ENCODE measurements around the gene ACAD9.
A peak's percentile ranks its signal among the peaks of the same experiment; 100 is the strongest.
"Not testable (repeated sequence)": the region's sequence is repeated elsewhere in the genome, so short reads cannot be mapped to it uniquely, and the experiment has no call there.

The ACAD9 gene

DNA sequence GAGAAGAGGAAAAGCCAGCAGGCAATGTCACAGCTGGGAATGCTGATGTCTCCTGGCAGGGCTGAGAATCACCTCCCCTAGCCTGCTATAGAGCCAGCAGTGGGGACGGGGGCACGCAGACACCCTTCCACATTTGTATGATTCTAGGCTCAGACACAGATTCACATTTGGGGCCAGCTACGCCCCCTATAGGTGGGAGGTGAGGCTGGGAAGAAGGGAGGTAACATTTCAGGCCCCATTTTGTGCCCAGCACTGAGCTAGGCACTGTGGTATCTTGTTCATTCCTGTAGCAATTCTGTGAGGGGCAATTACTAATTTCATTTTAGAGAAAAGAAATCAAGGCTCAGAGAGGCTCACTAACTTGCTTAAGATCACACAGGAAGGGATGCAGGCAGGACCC is 15.9 kb upstream of the ACAD9 start:
- no peak for DNase-seq

DNA sequence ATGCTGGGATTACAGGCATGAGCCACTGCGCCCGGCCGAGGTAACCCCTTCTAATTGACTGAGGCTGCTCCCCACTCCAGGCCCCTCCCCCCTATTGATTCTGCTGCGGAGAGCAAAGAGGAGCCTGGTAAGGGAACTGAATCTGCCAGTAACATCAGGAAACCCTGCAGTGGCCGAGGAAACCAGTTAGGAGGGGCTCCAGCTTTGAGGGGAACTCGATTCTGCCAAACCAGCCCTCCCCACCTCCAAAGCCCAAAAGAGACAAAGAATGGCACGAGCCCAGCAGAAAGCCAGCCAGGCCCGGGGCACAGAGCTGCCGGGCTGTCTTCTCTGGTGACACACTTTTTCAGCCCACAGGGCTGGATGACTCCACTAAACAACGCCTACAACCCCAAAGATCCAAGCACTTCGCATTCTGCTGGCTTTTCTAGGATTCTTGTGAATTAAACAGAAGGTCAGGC is 15.0 kb upstream of the ACAD9 start:
- no peak for DNase-seq

DNA sequence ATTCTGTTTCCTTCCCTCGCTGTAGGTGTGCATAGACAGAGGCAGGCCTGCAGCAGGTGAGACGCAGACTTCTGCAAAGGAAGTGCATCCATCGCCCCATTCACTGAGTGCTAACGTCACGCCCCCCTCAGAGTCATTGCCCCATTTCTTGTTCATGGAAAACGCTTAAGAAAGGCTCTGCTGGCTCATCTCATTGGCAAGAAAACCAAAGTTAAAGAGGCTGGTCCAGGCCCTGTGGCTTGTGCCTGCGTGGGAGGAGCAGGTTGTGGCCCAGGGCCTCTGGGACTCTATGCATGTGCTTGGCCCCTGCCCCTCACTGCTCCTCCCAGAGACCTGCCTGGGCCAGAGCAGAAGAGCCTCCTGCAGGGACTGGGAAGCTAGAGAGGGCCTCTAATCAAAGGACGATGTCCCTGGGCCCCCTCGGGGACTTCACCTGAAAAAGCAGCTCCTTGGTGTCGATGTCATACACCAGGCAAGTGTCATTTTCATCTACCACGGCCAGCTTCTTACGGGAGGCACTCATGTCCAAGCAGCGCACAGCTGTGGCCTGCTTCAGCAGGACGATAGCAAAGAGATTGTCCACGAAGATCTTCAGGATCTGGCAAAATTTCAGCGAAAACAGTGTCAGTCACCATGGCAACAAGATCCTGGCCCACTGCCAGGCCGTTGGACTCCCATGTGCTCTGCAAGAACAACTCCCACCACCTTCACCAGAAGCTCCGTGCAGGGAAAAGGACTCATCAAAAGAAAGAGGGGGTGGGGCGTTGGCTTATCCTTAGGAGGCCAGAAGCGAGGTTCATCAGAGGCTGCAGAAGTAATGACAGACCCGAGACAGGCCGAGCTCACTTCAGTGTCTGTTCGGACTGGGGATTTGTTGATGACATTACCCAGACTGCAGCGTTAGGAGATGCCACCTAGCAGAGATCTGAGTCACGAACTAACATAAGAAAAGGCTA is 14.3 kb upstream of the ACAD9 start:
- DNase-seq: not testable (repeated sequence)

DNA sequence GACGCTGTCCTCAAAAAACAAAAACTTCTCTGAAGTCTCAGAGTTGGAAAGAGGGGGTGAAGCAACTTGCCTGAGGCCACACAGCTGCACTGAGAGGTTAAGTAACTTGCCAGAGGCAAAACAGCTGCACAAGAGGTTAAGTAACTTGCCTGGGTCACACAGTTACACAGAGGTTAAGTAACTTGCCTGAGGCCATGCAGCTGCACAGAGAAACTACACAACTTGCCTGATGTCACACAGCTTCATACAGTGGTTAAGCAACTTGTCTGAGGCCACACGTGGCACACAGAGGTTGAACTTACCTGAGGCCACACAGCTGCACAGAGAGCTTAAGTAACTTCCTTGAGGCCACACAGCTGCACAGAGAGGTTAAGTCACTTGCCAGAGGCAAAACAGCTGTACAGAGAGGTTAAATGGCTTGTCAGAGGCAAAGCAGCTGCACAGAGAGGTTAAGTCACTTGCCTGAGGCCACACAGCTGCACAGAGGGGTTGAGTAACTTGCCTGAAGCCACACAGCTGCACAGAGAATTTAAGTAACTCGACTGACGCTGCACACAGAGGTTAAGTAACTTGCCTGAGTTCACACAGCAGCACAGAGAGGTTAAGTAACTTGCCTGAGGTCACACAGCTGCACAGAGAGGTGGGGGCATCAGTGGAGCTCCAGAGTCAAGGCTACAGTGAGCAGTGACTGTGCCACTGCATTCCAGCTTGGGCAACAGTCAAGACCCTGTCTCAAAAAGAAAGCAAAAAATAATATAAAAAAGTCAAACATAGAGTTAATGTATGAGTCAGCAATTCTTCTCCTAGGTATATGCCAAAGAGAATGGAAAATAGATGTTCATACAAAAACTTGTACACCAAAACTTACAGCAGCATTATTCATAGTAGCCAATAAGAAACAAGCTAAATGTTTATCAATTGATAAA is 12.0 kb upstream of the ACAD9 start:
- DNase-seq: no peak

DNA sequence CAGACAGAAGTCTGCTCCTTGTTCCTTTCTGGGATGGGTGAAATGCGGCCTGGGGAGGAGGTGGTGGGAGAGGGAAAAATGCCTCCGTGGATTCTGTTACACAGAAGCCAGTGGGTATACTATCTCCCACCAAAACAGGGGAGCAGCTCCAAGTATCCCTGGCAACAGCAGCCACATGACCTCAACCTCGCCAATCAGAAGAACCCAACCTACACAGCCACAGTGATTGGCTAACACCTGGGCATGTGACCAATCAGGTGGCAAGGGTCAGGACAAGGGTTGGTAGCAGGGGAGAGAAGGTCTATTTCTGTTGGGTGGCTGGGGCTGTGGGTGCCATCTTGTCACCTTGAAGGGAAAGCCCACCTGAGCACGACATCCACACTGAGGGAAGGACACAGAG is 9.1 kb upstream of the ACAD9 start:
- no peak for DNase-seq

DNA sequence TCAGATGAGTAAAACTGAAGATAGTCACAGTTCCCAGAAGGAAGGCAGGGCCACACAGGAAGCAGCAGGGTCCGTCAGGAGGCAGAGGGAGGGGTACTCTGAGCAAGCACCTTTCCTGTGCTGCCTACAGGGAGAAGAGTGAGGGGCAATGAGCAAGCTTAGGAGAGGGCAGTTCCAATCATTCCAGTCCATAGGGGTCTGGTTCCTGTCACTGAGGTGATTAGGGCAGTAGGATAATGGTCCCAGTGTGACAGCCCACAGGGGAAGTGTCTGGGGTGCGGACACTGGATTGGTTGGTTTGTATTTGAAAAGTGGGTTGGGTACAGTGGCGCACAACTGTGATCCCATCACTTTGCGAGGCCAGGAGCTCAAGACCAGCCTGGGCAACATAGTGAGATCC is 7.1 kb upstream of the ACAD9 start:
- no peak for DNase-seq

DNA sequence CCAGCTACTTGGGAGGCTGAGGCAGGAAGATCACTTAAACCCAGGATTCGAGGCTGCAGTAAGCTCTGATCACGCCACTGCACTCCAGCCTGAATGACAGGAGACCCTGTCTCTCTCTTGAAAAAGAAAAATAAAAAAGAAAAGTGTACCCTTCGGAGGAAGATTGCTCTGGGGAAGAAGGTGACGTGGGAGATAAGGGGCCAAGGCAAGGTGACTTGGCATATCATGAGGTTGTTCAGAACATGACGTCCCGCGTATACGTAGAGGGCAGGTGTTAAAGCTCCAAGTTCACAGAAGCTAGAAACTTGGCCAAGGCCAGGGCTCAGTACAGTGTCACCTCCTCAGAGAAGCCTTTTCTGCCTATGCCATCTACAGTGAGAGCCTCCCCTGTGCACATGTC is 6.7 kb upstream of the ACAD9 start:
- no peak for DNase-seq

DNA sequence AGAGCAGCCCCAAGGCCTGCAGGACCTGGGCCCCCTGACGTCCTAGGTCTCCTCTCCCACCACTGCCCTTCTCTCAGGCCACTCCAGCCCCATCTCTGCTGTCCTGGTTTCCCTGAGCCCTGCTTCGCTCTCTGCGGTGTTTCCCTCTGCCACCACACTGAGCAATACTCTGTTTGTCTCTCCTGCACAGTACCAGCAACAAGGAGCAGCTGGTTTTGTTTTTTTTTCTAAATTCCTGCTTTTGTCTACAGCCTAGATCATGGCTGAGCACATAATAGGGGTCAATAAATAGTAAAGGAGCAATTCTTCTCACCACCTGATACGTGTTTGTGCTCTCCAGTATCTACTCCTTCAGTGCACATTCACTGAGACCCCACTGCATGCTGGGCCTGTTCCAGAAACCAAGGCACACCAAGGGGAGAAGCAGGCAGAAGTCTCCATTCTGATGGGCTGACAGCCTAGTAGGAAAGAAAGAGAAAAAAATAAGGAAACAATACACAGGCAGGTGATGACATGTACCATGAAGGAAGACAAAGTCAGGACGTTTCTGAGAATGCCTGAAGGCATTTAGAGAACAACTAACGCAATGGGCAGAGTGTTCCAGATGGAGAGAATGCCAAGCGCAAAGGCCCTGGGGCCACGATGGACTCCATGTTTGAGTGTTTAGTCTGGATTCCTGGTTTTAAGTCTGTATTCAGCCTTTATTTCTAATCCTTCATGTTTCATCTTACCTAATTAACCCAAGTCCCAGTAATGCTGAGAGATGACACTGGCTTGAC is 6.0 kb upstream of the ACAD9 start:
- DNase-seq: no peak

DNA sequence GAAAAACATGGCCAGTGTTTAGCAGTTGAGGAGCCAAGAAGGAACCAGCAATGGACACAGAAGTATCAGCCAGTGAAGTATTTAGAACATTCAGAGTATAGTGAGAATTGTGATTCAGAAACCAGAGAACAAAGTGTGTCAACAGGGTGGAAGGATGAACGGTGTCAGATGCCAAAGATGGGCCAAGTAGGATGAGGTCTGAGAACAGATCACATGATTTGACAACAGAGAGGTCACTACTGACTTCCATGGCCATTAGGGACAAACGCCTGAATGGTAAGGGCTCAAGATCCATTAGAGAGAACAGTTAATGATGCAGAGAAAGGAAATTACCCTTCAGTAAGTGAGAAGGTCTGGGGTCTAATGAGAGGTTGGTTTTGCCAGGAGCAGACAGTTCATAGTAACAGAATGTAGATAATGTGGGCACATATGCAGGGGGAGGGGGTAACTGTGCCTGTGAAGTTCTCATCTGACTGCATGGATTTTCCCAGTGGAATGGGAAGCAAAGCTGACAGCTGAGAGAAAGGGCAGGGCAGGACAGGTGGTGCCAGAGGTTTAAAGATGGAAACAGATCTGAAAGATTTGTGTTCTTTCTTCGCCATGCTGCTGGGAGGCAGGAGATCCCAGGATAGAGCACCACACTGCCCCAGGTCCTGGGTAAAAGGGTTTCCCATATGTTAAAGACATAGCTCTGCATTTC is 4.8 kb upstream of the ACAD9 start:
- DNase-seq: no peak

DNA sequence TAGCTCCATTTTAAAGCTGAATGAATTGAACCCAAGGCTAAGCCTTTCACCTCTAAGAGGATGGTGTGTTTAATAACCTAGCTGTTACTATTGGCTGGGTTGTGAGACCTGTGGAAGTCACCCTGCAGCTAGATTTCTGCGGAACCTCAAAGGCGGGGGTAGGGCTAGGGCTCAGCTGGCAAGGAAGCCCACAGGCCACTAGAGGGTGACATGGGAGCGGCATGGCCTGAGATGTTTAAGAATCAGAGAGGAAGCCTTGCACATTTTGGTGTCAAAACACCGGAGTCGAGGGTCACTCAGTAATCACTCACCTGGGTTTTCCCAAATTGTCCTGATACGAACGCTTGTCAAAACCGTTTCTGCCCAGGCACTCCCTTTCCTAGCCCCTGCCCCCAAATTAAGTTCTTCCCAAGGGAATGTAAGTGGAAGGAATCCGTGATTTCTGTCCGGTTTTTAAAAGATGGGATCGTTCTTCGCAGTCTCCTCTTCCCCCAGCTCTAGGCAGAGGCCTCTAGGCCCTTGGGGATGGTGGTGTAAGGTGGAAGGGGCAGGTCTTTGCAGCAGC is 3.8 kb upstream of the ACAD9 start:
- DNase-seq: peak; percentile 29 to 74 (median 59)

DNA sequence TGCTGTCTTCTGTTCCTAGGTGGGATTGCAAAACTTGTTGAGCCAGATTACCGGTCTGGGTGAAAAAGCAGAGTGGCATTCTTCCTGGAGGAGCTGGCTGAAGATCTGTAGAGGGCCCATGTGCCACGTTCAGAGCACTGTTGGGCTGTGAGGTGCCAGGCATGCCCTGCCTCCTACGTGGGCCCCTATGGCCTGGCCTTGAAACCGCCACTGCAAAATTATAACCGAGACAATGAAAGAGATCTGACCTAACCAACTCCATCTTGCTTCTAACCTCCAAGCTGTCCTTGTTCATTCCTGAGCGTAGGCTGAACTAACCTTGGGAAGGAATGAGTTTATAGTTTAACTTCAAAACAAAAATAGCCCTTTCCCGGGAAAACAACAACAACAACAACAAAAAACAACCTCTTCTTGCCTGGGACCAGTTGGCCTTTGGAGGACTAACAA is 1.4 kb upstream of the ACAD9 start:
- DNase-seq: no peak

DNA sequence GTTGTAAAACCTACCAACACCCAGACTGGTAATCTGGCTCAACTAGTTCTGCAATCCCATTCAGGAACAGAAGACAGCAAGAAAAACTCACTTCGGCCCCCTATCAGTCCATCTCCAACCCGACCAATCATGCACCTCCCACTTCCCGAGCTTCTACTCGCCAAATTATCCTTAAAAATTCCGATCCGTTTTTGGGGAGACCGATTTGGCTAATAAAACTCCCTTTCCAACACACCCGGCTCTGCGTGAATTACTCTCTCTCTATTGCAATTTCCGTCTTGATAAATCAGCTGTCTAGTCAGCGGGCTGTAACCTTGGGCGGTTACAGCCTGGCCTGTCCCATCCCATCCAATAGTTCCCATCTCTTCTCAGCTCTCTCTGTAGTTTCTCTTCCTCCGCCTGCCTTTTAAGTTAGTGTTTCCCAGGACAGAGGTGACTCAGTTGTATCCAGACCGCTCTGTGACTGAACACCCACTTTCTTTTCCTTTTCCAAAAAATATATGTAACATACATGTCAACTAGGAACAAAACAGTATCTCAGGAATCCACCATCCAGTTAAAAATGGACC is 780 bp upstream of the ACAD9 start:
- peak in 2 of 6 experiments; percentile 46 to 55 for DNase-seq

DNA sequence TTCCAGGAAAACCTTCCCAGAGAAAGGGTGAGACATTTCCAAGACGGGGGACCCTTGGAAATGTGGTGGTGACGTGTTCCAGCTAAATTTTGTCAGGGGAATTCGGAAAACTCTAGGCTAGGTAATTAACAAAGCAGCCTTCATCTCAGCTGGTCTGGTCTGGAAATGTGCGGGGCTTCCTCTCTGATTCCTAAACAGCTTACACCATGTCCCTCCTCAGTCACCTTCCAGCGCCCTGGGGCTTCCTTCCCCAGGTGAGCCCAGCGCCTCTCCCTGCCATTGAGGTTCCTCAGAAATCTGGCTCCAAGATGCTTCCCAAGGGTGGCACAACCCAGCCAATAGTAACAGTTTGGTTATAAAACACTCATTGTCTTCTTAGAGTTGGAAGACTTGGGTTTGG is 571 bp downstream of the ACAD9 start:
- DNase-seq: no peak

DNA sequence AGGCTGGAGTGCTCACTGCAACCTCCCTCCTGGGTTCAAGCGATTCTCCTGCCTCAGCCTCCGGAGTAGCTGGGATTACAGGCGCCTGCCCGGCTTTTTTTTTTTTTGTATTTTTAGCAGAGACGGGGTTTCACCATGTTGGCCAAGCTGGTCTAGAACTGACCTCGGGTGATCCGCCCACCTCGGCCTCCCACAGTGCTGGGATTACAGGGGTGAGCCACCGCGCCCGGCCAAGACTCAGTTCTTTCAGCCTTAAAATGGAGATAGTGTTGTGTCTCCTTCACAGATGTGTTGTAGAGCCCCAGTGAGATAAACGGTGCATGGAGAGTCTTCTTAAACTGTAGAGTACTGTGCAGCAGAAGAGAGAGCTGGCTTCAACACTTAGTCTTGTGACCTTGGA is 1.0 kb downstream of the ACAD9 start:
- not testable (repeated sequence) for DNase-seq

DNA sequence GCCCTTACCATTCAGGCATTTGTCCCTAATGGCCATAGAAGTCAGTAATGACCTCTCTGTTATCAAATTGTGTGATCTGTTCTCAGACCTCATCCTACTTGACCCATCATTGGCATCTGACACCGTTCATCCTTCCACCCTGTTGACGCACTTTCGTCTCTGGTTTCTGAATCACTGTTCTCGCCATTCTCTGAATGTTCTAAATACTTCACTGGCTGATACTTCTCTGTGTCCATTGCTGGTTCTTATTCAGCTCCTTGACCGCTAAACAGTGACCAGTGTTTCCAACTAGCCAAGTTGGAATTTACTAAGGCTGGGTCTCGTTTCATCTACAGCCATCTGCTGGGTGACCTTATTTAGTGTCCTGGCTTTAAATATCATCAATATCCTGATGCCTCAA is 2.2 kb downstream of the ACAD9 start:
- no peak for DNase-seq

DNA sequence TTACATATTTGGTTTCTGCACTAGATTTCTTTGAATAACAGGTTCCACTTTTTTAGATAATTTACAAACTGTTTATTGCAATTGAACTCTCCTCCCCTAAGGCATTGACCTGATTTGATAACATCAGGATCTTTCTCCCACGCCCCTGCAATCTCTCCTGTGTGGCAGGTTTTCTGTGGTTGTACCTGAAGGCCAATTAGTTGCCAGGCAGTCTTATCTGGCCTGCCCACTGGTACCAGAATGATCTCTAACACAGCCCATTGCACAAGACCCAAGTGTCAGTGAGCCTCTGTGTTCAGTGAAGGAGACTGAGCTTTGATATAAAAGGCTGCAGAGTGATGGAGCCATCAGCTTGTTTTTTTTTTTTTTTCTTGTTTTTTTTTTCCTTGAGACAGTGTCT is 3.3 kb downstream of the ACAD9 start:
- no peak for DNase-seq

DNA sequence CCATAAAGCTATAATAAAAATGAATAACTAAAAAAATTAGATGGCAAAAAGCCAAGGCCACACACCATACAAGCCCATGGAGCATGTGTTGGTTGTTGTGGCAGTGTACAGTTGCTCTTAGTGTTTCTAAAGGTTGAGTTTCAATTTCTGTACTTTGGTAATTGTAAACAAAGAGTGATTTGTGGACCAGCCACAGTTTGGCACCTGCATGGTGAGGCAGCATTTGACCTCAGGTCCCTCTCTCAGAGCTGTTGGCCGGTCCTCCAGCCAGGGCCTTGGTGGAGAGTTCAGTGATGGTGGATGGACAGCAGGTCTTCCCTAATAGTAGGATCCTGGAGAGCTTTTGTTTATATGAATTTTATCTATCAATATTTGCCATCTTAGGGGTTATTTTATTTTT is 5.6 kb downstream of the ACAD9 start:
- DNase-seq: no peak

DNA sequence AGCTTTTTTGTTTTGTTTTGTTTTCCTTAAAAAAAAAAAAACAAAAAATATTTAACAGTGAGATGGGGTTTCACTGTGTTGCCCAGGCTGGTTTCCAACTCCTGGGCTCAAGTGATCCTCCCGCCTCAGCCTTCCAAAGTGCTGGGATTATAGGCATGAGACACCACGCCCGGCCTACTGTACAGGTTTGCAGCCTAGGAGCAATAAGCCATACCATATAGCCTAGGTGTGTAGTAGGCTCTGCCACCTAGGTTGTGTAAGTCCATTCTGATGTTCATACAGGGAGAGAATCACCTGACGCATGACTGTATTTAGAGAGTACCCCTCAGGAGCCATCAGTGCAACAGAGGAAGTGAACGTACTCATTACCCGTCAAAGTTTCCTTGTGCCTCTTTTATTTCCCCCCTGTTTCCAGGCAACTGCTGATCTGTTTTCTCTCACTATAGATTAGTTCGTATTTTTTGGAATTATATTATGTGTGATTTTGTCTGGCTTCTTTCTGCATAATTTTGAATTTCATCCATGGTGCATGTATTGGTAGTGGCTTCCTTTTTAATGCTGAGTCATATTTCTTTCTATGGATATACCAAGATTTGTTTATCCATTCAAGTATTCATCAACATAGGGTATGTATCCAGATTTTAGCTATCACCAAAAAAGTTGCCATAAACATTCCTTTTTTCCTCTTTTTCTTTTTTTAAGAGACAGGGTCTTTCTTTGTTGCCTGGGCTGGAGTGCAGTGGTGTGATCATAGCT is 9.9 kb downstream of the ACAD9 start:
- no peak for DNase-seq

DNA sequence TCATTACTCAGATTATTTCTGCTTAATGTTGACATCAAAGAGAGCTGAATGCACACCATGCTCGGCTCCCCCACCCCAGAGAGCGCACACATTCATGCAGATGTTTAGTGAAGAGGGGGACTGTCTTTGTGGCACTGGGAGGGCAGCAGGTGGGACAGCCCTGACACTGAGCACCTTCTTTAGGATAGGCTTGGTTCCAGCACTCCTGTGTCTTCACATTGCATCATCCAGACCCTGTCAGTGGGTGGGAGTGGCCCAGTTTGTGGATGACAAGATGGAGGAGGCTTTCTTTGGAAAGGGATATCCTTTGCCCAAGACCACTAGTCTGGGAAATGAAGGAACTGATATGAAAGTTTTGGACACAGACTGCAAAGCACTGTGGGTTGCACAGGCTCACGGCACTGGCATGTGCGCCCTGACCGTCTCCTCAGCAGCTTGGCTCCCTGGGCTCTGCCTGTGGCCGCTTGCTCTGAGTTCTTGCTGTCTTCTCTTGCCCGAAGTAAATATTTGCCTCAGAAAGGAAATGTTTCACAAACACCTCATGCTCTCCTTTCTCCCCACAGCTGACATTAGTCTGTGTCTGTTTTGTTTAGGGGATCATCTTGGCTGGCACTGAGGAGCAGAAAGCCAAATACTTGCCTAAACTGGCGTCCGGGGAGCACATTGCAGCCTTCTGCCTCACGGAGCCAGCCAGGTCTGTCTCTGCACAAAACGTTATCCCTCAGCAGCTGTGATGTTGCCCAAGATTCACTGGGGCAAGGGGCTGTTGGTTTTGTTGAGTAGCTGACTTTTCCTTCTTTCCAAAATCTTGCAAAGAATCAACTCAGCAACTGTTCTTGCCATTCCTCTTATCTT is 16.6 kb downstream of the ACAD9 start:
- DNase-seq: no peak

DNA sequence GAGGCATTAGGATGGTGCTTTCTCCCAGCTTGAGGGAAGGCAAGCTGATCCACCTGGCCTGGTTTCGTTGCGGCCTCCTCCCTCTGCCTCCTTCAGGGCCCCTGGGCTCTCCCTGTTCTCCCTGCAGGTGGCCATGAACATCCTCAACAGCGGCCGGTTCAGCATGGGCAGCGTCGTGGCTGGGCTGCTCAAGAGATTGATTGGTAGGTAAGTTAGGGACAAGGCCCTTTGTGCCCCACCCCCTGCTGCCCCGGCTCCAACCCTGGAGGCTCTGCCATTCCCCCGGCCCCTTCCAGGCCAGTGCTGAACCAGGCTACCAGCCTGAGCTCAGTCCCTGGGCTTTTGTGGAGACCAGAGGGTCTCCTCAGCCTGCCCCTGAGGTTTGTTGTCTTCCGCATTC is 23.0 kb downstream of the ACAD9 start:
- no peak for DNase-seq

Data from stimulated activated naive CD4-positive, alpha-beta T cell (primary cell).